SK-N-SH treated with all-trans-retinoic acid at 6 μM for 48 hours (cell line): ENCODE results near the gene C7orf25.

Source experiments
- ATAC-seq: fragments of 200-7000 bp; cut with Tn5 transposase; 3 replicates; pipeline ENCODE4 v1.9.1; 2020; ENCODE audit warnings: mild to moderate bottlenecking, moderate library complexity
- CREB5 ChIP-seq: fragments of 250-450 bp; sonication (Bioruptor Pico); IDR thresholded peaks from 2 replicates; pipeline ENCODE4 v1.5.1; 2020; ENCODE audit warnings: low read depth, mild to moderate bottlenecking, moderate library complexity
- CSDC2 ChIP-seq: fragments of 250-450 bp; sonication (Bioruptor Pico); IDR thresholded peaks from 2 replicates; pipeline ENCODE4 v1.5.0; 2020; ENCODE audit warnings: mild to moderate bottlenecking, moderate library complexity
- ESRRG ChIP-seq: fragments of 250-450 bp; sonication (Bioruptor Pico); IDR thresholded peaks from 2 replicates; pipeline ENCODE4 v1.6.1; 2021; ENCODE audit warnings: mild to moderate bottlenecking
- GLIS3 ChIP-seq: fragments of 250-450 bp; sonication (Bioruptor Pico); IDR thresholded peaks from 2 replicates; pipeline ENCODE4 v1.5.0; 2020; ENCODE audit warnings: mild to moderate bottlenecking, moderate library complexity
- ISL1 ChIP-seq: fragments of 250-450 bp; sonication (Bioruptor Pico); IDR thresholded peaks from 2 replicates; pipeline ENCODE4 v2.1.2; 2022; ENCODE audit warnings: mild to moderate bottlenecking, moderate library complexity
- PATZ1 ChIP-seq: fragments of 250-450 bp; sonication (Bioruptor Pico); IDR thresholded peaks from 2 replicates; pipeline ENCODE4 v1.8.0; 2020; ENCODE audit warnings: mild to moderate bottlenecking, moderate library complexity, borderline replicate concordance
- POU6F1 ChIP-seq: fragments of 250-450 bp; sonication (Bioruptor Pico); IDR thresholded peaks from 2 replicates; pipeline ENCODE4 v1.8.0; 2021; ENCODE audit warnings: low read depth, mild to moderate bottlenecking, moderate library complexity, borderline replicate concordance
- PPARA ChIP-seq: fragments of 250-450 bp; sonication (Bioruptor Pico); IDR thresholded peaks from 2 replicates; pipeline ENCODE4 v1.5.0; 2020; ENCODE audit warnings: mild to moderate bottlenecking, borderline replicate concordance
- TCF4 ChIP-seq: fragments of 250-450 bp; sonication (Bioruptor Pico); IDR thresholded peaks from 2 replicates; pipeline ENCODE4 v1.8.0; 2021; ENCODE audit warnings: mild to moderate bottlenecking, moderate library complexity, borderline replicate concordance
- TOX ChIP-seq: fragments of 250-450 bp; sonication (Bioruptor Pico); IDR thresholded peaks from 2 replicates; pipeline ENCODE4 v1.8.0; 2021; ENCODE audit warnings: mild to moderate bottlenecking, moderate library complexity, borderline replicate concordance
- TSHZ2 ChIP-seq: fragments of 250-450 bp; sonication (Bioruptor Pico); IDR thresholded peaks from 2 replicates; pipeline ENCODE4 v1.5.0; 2020; ENCODE audit warnings: mild to moderate bottlenecking, moderate library complexity
- ZFP3 ChIP-seq: fragments of 250-450 bp; sonication (Bioruptor Pico); IDR thresholded peaks from 2 replicates; pipeline ENCODE4 v1.5.0; 2020; ENCODE audit warnings: mild to moderate bottlenecking, moderate library complexity
- ZFP30 ChIP-seq: fragments of 450-650 bp; formaldehyde crosslinking; IDR thresholded peaks from 2 replicates; pipeline ENCODE4 v1.5.0; 2022; ENCODE audit warnings: mild to moderate bottlenecking, moderate library complexity
- ZNF565 ChIP-seq: fragments of 450-650 bp; formaldehyde crosslinking; conservative IDR thresholded peaks from 2 replicates; pipeline ENCODE4 v1.5.0; 2020; ENCODE audit warnings: low read depth, mild to moderate bottlenecking, moderate library complexity
- ZNF70 ChIP-seq: fragments of 450-650 bp; formaldehyde crosslinking; IDR thresholded peaks from 2 replicates; pipeline ENCODE4 v1.5.0; 2020; ENCODE audit warnings: mild to moderate bottlenecking, moderate library complexity
- ZNF8 ChIP-seq: fragments of 450-650 bp; formaldehyde crosslinking; IDR thresholded peaks from 2 replicates; pipeline ENCODE4 v1.5.0; 2020; ENCODE audit warnings: mild to moderate bottlenecking, moderate library complexity

Gene C7orf25

GRCh38 chr7:42911454-42912447 lies at the start of gene C7orf25:
Gene C7orf25 (minus strand): TSS chr7:42912070. CDS start chr7:42910900, 1,170 bp downstream.
- peak; percentile 95 for ATAC-seq
- TF ChIP-seq ISL1 (CRISPR knock-in tag) (no peak), POU6F1 (CRISPR knock-in tag) (peak; percentile 43; the same call in 1 of the 2 replicates), TSHZ2 (CRISPR knock-in tag) (peak; percentile 66; the same call in 1 of the 2 replicates), TOX (no peak), GLIS3 (CRISPR knock-in tag) (0 out of 2 replicates have a peak, but pooled peaks have one; percentile 12), PATZ1 (CRISPR knock-in tag) (no peak; the same call in 1 of the 2 replicates), PPARA (CRISPR knock-in tag) (no peak), ZFP3 (peak; percentile 95), ZNF565 (no peak), ZNF70 (no peak; the same call in 1 of the 2 replicates), ZFP30 (no peak)
- TF ChIP-seq, all 23 proteins: peak for 4

GRCh38 chr7:42961170-42961569 lies 49.3 kb upstream of the C7orf25 start:
- TF ChIP-seq TSHZ2 (CRISPR knock-in tag) (no peak), ESRRG (CRISPR knock-in tag) (no peak), ZNF70 (no peak), ISL1 (CRISPR knock-in tag) (peak; percentile 73), CSDC2 (CRISPR knock-in tag) (0 out of 2 replicates have a peak, but pooled peaks have one; percentile 22), TOX (no peak)
- peak; percentile 21; the same call in 1 of the 3 replicates for ATAC-seq

GRCh38 chr7:42960762-42961161 lies 48.9 kb upstream of the C7orf25 start:
- no peak for ATAC-seq
- TF ChIP-seq ZFP3 (no peak), ZNF8 (CRISPR knock-in tag) (no peak), ZNF70 (no peak), ESRRG (CRISPR knock-in tag) (no peak), PPARA (CRISPR knock-in tag) (no peak), TSHZ2 (CRISPR knock-in tag) (no peak), POU6F1 (CRISPR knock-in tag) (no peak), PATZ1 (CRISPR knock-in tag) (no peak), CREB5 (CRISPR knock-in tag) (no peak), TCF4 (CRISPR knock-in tag) (no peak)
